ENCODE measurements around the gene IL4R.
A peak's percentile ranks its signal among the peaks of the same experiment; 100 is the strongest.

Gene IL4R

DNA sequence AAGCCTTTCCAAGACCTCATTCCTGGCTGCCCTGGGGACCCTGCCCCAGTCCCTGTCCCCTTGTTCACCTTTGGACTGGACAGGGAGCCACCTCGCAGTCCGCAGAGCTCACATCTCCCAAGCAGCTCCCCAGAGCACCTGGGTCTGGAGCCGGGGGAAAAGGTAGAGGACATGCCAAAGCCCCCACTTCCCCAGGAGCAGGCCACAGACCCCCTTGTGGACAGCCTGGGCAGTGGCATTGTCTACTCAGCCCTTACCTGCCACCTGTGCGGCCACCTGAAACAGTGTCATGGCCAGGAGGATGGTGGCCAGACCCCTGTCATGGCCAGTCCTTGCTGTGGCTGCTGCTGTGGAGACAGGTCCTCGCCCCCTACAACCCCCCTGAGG, 49.5 kb downstream of the IL4R start:
- DNase-seq: no peak

DNA sequence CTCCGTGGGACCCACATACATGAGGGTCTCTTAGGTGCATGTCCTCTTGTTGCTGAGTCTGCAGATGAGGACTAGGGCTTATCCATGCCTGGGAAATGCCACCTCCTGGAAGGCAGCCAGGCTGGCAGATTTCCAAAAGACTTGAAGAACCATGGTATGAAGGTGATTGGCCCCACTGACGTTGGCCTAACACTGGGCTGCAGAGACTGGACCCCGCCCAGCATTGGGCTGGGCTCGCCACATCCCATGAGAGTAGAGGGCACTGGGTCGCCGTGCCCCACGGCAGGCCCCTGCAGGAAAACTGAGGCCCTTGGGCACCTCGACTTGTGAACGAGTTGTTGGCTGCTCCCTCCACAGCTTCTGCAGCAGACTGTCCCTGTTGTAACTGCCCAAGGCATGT, 50.0 kb downstream of the IL4R start:
- no peak for DNase-seq

DNA sequence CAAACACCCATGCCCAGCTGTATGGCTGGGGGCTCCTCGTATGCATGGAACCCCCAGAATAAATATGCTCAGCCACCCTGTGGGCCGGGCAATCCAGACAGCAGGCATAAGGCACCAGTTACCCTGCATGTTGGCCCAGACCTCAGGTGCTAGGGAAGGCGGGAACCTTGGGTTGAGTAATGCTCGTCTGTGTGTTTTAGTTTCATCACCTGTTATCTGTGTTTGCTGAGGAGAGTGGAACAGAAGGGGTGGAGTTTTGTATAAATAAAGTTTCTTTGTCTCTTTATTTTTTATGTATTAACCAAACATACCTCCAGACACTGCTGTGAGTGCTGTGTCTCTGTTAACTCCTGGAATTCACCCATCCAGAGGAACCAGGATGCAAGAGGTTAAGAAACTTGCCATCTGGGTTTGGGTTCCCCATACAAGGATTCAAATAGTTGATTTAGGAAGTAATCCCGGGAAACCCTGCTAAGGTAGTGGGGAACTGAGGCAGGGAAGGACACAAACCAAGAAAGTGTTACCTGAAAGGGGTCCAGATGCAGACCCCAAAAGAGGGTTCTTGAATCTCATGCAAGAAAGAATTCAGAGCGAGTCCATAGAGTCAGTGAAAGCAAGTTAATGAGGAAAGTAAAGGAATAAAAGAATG, 50.8 kb downstream of the IL4R start:
- no peak for DNase-seq

DNA sequence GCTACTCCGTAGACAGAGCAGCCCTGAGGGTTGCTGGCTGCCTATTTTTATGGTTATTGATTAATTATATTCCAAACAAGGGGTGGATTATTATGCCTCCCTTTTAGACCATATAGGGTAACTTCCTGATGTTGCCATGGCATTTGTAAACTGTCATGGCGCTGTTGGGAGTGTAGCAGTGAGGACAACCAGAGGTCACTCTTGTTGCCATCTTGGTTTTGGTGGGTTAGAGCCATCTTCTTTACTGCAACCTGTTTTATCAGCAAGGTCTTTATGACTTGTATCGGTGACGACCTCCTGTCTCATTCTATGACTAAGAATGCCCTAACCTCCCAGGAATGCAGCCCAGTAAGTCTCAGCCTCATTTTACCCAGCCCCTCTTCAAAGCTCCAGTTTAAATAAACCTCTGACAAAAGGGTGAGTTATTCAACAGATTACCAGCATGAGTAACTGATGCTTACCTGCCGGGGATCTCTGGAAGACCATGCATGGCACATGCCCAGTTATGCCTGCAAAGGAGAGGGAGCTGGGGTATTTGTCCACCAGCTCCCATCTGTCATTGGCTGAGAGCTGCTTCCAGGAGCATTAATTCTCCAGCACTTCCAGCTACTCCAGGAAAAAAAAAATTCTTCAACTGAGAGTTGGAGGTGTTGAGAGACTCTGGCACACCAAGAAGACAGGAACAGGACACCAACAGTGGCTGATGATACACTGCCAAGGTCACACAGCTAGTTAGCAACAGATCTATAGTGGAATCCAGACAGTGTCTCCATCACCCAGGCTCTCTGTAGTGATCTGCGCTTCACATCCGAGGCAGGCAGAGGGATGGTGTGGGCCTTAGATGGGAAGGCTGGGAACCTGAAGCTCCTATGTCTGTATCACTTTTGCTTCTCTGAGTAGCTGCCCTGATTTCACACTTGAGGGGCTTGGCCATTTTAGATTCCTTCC, 51.6 kb downstream of the IL4R start:
- no peak for DNase-seq

DNA sequence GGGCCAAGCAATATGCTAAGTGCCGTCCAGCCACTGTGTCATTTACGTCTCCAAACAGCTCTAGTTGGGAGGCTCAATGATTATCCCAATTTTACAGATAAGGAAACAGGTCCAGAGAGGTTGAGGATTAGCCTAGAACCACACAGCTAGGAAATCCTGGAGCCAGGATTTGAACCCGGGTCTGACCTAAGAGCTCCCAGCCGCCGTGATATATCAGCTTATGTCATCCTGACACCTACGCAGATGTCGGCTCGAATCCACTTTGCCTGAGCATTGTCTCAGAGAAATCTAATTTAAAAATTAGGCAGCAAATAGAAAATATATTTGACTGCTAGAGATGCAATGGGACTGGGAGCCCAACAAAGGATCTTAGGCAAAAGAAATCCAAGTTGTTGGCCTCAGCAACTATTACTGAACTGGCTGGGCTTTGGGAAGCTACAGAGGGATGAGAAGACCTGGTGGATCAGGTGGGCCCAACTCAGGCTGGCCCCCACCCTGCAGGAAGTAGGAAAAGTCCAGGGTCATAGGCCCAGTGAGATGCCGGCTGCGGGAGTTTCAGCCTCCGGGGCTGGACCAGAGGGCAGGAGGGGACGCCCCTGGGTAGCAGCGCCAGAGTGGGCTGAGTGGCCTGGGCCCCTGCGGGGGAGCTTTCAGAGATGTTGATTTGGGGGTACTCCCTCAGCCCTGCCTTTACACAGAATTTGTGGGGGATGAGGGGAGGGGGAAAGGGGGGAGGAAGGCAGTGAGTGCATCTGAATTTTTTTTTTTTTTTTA, 53.1 kb downstream of the IL4R start:
- no peak for DNase-seq

DNA sequence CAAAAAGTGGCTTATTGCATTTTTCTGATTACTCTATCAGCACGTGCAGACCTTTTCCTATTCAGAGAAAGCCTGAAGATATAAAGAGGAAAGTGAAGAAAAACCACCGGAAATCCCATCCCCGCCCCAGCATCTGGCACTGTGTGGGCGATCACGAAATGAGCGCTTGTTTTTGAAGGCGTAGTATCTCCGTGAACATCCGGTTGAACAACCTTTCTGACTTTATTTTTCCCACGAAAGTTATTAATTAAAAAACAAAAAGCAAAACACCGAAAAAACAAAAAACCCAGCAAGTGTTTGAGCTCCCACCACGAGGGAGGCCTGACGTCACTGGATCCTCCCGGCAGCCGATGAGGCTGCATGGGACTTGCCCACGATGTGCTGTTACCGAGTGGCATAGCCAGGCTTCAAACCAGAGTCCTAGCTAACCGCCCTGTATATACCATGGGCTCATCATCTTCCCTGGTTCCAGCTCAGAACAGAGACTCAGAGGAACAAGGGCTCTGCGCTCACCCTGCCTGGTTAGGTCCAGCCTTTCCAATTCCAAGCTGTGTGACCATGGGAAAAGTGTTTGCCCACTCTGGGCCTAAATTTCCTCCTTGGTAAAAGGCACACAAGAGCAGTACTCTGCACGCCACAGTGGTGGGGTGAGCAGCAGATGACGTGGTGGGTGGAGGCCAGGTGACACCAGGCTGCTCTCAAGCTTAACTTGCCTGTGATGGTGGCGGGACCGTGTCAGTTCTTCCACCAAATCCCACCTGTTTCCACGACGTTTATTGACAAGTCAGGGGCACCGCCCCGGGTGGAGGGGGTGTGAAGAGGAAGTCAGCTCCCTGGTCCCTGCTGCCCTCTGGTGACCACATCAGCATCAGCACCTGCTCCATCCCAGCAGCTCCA, 53.9 kb downstream of the IL4R start:
- peak; percentile 93 for DNase-seq

DNA sequence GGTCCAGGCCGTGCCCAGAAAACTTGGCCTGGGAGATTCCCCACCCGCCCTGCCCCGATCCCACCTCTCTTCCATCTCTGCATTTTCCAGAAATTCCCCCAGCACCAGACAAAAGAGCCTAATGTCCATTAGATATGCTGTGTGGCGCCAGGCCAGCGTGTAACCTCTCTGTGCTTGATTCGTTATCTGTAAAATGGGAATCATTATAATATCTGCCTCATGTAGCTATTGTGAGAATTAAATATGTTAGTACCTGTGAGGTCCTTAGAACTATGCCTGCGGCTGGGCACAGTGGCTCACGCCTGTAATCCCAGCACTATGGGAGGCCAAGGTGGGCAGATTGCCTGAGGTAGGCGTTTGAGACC, 54.6 kb downstream of the IL4R start:
- DNase-seq: no peak

DNA sequence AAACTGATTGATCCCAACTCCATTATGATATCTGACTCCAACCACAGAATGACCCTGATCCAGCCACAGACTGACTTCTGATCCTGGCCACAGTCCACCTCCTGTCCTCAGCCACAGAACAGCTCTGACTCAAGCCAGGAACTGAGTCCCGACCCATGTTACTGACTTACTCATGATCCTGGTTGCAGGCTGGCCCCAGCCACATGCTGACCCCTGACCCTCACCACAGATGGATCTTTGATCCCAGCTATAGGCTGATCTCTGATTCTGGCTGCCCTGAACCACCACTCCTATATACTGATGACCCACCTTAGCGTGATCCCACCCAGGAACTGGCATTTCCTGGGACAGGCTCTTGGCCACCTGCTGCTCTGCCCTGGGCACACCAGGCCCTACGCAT, 56.0 kb downstream of the IL4R start:
- DNase-seq: no peak

DNA sequence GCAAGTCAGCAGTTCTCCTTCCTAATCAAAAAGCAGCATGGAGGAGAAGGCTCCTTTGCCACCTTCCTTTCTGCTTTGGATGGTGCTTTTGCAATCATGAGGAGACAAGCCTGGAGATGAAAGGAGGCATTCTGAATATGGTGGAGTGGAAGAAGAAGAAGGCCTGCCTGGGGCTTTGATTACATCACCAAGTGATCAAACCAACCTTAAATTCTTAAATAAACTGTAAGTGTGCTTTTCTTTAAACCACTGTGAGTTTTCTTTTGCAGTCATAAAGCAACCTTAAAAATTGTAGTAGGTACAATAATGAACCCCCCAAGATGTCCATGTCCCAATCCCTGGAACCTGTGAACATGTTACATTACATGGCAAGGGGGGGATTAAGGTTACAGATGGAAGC, 56.5 kb downstream of the IL4R start:
- DNase-seq: no peak

DNA sequence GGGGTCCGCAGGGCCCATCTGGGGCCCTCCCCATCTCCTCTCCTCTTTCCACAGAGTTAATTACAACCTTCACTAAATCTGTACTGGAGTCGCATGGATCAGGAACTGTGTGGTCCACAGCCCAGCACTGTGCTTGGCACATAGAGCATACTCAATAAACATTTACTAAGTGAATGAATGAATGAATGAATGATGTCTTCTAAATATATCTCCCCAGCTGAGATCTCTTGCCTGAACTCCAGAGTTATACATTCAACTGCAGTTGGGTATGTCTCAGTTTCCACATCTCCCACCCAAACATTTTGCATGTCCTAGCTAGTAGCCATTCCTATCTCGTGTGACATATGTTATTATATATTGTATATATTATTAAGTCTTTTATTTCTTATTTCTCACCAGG, 59.5 kb downstream of the IL4R start:
- no peak for DNase-seq

DNA sequence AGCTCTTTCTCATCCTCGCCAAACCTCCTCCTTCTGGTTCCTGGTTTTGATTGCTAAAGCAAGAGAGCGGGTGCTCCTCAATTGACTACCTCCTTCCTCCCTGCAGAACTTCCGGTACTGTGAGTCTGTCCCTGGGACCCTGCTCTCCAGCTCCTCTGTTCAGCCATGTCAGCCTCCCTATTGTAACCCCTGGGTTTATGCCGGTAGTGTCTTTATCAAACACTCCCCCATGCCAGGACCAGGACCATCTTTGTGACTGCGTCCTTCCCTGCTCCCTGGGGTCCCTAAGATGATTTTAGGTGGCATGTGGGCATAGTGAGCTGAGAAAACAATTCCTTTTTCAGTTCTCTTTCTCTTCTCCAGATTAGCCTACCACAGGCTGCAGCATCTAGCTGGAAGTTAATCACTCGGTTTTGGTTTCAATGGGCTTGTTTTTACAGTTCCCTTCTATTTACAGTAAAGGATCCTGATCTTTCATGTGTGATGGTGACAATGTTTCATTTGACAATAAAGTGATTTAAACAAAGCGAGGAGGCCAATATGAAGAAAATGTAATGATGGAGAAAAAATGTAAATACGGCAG, 60.5 kb downstream of the IL4R start:
- DNase-seq: no peak

DNA sequence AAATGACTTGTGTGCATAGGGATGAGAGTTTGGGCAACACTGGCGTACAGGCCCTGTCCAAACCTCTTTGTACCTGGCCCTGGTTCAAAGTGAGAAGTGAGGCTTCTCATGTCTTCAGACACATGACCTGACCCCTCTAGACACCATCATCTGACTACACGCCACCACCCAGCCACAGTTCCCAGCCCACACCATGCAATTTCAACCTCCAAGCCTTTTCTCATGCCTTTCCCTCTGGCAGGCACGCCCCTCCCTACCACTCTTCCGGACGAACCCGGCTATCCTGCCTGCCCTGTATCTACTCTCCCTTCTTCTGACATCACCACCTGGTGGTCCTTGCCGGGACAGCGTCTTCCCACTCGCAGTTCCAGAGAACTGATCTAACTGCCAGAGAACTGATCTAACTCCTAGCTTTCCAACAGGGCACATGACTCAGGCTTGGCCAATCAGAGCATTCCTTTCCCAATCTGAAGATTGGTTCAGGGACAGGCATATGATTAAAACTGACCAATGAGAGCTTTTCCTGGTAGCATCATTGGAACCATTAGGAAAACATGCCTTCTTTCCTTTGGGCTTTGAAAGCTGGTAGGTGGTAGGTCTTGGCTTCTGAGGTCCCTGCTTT, 61.1 kb downstream of the IL4R start:
- DNase-seq: peak; percentile 55

DNA sequence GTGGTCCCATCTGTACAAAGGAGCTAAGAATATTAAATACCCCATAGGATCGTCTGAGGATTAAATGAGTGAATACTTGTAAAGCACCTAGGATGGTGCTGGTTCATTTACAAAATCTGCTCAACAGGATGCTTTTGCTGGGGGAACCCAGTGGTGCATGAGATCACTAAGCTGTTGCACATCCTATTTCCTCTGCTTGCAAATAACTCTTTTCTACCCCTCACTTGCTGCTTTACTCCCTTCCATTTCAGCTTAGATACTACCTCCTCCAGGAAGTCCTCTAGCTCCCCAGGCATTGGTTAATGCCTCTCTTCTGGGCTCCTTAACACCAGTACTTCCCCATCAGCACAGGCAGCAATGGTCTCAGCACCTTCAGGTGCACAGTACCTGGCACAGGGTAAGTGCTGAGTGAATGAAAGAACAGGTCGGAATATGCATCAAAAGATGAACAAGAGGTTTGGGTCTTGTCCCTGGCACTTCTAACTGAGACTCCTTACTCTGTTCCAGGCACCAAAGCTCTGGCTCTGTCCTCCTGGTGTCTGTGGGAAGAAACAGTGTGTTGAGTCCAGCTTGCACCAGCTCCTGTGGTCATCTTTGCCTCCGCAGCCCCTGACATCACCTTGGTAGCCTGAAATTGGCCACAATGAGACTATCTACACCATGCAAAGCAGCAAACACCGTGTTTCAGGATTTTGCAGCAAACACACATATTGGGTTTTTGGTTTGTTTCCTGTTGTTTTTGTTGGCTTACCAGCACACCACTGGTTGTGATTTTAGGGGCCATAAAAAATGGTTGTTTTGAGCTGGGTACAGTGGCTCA, 64.1 kb downstream of the IL4R start:
- DNase-seq: no peak

DNA sequence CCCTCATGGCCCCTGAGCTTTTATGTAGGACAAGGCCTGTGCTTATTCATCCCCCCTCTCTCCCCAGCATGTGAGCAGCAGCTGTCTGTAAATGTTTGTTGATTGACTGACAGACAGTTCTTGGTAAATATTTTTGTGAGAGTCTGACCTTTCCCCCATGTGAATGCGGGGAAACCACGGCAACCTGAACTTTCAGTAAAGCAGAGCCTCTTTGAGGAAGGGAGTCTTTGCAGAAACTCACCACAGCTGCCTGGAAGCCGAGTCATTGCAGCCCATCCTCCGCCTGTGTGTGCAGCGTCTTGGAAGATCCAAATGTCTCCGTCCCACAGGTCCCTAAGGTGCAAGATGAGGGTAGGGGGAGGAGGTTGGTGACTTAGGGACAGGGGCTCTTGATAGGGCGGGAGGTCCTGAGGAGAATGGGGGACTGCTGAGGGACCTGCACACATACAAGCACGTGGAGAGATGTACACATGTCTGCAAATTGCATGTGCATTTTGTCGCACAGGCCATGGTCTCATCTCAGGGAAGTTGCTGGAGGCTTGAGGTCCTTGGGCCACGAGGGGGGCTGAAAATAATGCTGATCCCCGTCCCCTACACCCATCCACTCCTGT, 65.2 kb downstream of the IL4R start:
- no peak for DNase-seq

DNA sequence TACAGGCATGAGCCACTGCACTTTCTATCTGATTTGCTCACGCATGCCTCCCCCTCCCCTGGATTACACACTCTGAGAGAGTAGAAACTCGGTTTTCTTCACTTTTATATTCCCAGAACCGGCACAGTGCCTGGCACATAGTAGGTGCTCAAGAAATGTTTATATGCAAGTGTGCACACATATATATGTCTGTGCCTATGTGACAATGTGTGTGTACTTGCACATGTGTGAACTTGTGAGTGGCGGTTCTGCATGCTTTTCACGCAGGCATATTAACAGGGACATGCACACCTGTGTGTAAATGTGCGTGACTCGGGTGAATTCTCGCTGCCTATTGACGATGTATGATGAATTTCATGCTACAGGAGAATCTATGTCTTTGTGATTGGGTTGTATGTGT, 66.1 kb downstream of the IL4R start:
- DNase-seq: no peak

DNA sequence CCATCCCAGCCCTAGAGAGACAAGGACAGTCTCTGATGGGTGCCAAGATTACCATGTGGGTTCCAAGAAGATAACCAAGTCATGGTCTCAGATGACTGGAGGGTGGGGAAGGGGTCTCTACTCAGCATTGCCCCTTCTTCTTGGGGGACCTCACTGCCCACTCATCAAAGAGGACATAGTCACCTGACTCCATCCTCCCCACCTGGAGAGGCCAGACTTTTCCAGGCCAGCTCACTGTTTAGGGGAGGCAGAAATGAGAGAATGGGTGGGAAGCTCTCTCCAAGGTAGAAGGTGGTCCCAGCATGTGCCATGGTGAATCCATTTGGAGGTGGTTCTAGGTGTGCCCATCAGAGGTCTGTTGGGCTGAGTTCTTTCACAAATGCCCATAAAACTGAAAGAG, 67.5 kb downstream of the IL4R start:
- no peak for DNase-seq

DNA sequence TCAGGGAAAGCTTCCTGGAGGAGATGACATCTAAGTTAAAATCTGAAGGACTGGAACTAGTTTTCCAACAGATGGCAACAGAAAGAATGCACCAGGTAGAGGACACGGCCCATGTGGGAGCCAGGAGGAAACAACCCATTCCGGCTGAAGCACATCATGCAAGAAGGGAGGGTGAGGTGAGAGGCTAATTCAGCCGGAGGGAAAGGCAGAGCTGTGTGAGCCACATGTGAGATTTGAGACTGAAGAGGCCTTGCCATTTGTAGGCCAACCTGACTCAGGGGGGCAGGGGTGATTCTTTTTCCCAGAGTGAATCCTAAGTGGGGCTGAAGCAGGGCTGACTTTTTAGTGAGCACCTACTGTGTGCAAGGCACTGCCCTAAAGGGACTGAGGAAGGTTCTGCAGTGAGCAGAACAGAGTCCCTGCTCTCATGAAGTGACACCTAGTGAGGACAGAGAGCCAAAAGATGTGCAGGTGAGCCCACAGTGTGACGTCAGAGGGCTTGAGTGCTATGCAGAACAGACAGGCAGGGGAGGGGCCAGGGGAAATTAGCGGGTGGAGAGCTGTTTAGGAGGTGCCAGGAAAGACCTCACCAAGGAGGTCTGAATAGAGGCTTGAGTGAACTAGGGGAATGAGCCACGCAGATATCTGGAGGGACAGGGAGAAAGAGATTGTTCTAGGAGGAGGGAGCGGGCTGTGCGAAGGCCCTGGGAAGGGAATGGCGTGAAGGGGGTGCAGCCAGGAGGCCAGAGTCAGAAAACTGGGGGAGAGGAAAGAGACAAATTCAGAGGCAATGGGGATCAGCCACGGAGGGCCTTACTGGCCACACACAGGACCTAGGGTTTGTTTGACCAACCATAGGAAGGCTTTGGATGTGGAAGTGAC, 68.4 kb downstream of the IL4R start:
- no peak for DNase-seq

DNA sequence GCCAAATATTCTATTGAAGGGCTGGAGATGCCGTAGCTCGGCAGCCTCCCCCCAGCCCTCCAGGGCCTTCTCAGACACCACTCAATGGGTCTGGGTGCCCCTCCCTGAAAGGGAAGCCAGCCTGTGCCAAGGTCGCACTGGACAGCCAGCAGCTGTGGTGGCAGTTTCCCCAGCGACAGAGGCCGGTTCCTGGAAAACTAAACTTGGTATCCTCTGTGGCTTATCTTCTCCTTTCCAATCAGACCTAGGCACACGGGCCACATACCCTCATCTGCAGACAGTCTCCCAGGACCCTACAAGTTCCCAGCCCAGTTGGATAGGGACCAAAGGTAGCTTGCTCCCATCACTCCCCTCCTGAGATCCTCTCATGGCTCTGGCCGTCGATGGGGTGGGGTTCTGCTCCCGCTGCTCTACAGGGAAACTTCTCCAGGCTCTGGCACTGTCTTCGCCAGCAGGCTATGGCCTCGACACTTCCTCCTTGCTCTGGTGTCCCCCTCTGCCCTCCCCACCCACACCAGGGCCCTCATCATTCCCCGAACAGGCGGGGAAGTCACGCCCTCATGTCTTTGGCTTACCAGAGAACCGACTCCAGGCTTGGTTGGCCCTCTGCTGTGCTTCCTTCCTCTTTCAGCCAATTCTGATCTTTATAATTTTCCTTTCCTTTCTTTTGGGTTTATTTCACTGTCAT, 69.9 kb downstream of the IL4R start:
- peak; percentile 58 for DNase-seq

DNA sequence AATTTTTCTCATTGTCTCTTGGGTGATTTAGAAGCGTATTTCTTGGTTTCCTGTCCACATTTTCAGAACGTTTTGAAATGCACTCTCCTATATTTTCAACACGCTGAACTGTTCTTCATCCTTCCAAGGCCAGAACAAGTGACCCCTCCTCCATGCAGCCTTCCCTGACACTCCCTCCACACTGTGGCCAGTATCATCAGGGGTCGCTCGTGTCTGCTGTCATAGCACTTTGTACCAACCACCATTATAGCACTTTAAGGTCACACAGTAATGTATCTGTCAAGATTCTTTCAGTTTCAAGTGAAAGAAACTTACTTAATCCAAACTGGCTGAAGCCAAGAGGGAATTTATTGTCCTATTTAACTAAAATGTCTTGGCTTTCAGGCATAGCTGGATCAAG, 70.7 kb downstream of the IL4R start:
- no peak for DNase-seq
